Activated naive CD4-positive, alpha-beta T cell treated with anti-CD3 and anti-CD28 coated beads, Interleukin-2, amount 10 ng/mL, durations not matched to agents 7 days and 5 days (primary cell): ENCODE results near the gene PARL.
A peak's percentile ranks its signal among the peaks of the same experiment; 100 is the strongest.

Experiments
- CTCF ChIA-PET: fragments of 350-600 bp; sonication (Branson Sonifier 250); formaldehyde crosslinking; loops from one replicate; lab custom pipeline; 2021; ENCODE audit warnings: antibody characterized with exemption; lab: Charles Lee
- DNase-seq: peaks from one replicate; pipeline ENCODE4 v3.0.0-alpha.2; 2020
- H3K27ac Mint-ChIP-seq: one replicate; pipeline ENCODE4 v1.8.0; 2021; ENCODE audit warnings: mild to moderate bottlenecking, moderate library complexity, mixed read lengths
- H3K27me3 Mint-ChIP-seq: one replicate; pipeline ENCODE4 v1.8.0; 2021; ENCODE audit warnings: mild to moderate bottlenecking, mixed read lengths
- H3K36me3 Mint-ChIP-seq: one replicate; pipeline ENCODE4 v1.8.0; 2021; ENCODE audit warnings: mixed read lengths
- H3K4me1 Mint-ChIP-seq: one replicate; pipeline ENCODE4 v1.8.0; 2021; ENCODE audit warnings: mixed read lengths
- H3K4me3 Mint-ChIP-seq: one replicate; pipeline ENCODE4 v1.8.0; 2021; ENCODE audit warnings: mild to moderate bottlenecking, moderate library complexity, mixed read lengths
- H3K9me3 Mint-ChIP-seq: one replicate; pipeline ENCODE4 v1.8.0; 2021; ENCODE audit warnings: mixed read lengths

Gene PARL, protein sequence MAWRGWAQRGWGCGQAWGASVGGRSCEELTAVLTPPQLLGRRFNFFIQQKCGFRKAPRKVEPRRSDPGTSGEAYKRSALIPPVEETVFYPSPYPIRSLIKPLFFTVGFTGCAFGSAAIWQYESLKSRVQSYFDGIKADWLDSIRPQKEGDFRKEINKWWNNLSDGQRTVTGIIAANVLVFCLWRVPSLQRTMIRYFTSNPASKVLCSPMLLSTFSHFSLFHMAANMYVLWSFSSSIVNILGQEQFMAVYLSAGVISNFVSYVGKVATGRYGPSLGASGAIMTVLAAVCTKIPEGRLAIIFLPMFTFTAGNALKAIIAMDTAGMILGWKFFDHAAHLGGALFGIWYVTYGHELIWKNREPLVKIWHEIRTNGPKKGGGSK

DNA sequence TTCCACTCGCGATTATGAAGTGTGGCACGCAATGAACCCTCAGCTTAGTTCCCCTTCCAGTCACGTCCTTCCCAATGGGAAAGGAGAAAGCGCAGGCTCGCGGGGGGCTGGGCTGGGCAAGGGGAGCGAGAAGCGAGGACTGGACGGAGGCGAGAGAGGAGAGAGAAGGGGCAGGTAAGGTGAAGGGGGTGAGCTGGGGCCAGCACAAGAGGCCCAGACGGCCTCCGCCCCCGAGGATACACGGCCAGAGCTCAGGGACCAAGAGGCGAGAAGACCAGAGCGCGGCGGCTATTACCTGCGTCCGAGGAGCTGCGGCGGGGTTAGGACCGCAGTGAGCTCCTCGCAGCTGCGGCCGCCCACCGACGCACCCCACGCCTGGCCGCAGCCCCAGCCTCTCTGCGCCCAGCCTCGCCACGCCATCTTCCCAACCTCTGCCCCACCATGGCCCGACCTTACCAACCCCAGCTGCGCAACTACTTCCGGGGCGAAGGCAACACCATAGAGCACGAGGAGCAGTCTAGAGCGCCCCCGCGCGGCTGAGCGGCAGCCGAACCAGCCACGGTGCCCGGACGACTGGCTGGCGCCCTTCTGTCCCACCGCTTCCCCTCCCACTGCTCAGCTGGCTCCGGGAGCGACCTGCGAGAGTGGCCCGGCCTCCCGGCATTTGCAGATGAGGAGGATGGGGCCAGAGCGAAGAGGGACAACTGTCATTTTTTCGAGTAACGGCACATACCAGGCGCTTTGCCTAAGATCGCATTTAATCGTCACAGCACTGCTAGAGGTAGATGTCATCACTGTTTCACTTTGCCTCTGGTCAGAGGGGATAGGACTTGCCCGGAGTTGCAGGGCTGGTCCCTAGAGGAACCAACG, at the start of gene PARL:
Gene PARL (minus strand): TSS at position 454 of the 870 bp plus-strand sequence. CDS start 34 bp downstream, at position 420.
- DNase-seq = peak; percentile 98
- CTCF ChIA-PET = interaction anchor here (0.6 to 2.2 kb wide), 16 partner anchors 10 to 416 kb away, joined by 3 to 12 read pairs (median 4); partner anchors contain the start of genes EEF1AKMT4 and MAP6D1
- Mint-ChIP-seq H3K27me3 (peaks cover 14% of the 10 kb centered on the region), H3K9me3 (no peaks in the 10 kb centered on the region), H3K36me3 (no peaks in the 10 kb centered on the region), H3K27ac (peak within 1 kb of the TSS; percentile 87), H3K4me1 (peaks cover 32% of the 10 kb centered on the region), H3K4me3 (peak within 1 kb of the TSS; percentile 86)

DNA sequence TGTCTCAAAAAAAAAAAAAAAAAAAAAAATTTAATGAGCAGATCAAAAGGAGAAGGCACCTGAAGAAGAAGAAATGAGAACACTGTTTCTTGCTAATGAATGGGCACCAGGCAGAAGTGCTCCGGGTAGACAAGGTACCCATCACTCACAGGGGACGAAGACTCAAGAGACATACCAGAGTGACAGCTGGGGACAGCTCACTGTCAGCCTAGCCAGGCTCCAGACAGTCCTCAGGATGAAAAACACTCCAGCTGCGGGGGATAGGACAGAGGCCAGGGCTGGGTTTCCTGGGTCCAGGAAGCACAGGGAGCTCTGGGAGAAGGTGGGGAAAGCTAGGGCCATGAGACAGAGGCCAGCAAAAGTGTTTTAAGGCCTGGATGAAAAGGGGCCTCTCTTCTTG, 48.5 kb upstream of the PARL start:
- Mint-ChIP-seq H3K4me1 (no peaks in the 10 kb centered on the region), H3K36me3 (peaks cover 1% of the 10 kb centered on the region), H3K9me3 (no peaks in the 10 kb centered on the region), H3K27ac (no peak overlapping the region), H3K27me3 (no peaks in the 10 kb centered on the region), H3K4me3 (no peak overlapping the region)
- CTCF ChIA-PET = no interaction called here
- DNase-seq = no peak

DNA sequence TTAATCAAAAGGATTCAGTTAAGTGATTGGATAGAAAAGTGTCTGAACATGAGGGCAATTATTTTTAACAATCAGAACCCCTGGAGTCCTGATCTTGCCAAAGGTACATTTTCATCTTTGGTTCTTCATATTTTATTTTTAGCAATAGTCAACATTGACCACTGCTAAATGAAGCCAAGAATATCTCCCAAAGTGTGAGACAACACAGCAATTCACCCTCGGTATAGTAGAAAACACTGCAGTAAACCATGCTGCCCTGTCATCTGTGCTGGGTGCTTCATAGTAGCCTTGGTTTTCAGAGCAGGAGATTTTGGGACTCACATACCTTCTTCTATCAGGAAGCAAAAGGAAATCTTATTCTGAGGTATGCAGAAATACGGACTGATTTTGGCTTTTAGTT, 47.2 kb upstream of the PARL start:
- no peaks in the 10 kb centered on the region for H3K9me3 Mint-ChIP-seq
- H3K4me1 Mint-ChIP-seq = no peaks in the 10 kb centered on the region
- no peaks in the 10 kb centered on the region for H3K27me3 Mint-ChIP-seq
- peaks cover 1% of the 10 kb centered on the region for H3K36me3 Mint-ChIP-seq
- no peak overlapping the region for H3K27ac Mint-ChIP-seq
- DNase-seq = no peak
- CTCF ChIA-PET = no interaction called here
- H3K4me3 Mint-ChIP-seq = no peak overlapping the region

DNA sequence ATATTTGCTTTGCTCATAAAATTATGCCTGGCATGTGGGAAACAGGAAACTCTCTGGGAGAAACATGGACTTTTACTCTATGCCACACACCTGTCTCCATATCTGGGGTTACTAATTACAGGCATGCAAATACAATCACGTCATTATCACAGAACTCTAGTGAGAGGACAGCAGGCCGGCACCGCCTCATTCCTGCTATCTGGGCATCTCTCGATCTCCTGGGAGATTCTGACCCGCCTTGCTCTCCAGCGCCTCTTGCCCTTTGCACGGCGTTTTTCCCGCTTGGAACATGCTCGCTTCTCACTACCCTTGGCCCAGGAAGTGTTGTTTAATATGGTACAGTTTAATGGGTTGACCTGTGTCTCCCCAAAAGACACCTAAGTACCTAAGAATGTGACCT, 45.4 kb upstream of the PARL start:
- Mint-ChIP-seq H3K9me3 (no peaks in the 10 kb centered on the region), H3K36me3 (peaks cover 1% of the 10 kb centered on the region), H3K4me1 (no peaks in the 10 kb centered on the region), H3K27ac (no peak overlapping the region), H3K4me3 (no peak overlapping the region), H3K27me3 (no peaks in the 10 kb centered on the region)
- CTCF ChIA-PET = no interaction called here
- DNase-seq = no peak

DNA sequence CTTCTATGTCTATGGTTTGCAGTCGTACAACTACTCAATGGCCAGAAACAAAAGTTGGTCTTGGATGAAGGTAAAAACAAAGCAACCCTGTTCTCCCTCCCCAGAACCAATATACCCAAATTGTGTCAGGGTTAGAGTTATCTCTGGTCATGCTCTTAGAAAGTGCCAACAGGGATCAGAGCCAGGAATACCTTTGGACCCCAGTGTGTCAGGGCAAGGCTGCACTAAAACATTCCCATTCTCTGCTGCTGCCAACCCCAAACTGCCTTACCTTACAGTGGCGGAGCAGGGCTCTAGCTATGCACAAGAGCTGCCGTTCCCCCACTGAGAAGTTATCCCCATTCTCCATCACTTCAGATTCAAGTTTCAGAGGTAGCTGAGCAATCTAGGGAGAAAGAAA, 42.4 kb upstream of the PARL start:
- H3K27me3 Mint-ChIP-seq = no peaks in the 10 kb centered on the region
- peaks cover 3% of the 10 kb centered on the region for H3K36me3 Mint-ChIP-seq
- no peaks in the 10 kb centered on the region for H3K9me3 Mint-ChIP-seq
- H3K27ac Mint-ChIP-seq = no peak overlapping the region
- CTCF ChIA-PET = no interaction called here
- H3K4me3 Mint-ChIP-seq = no peak overlapping the region
- H3K4me1 Mint-ChIP-seq = no peaks in the 10 kb centered on the region
- no peak for DNase-seq

DNA sequence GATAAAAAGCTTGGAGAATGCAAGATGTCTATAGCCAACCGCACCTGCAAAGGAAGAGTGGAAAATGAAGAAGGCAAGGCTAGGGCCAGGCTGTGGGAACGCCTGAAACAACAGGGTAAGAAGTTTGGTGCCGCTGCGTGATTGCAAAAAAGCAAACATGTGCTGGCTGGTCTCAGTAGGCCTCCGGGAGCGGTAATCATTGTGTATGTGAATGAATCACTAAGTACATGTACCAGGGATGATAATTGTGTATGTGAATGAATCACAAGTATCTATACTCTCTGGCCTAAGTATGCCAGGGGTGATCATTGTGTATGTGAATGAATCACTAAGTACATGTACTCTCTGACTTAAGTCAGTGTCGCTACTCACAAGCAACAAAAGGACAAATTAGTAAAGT, 40.3 kb upstream of the PARL start:
- H3K4me3 Mint-ChIP-seq = no peak overlapping the region
- no peaks in the 10 kb centered on the region for H3K9me3 Mint-ChIP-seq
- H3K27ac Mint-ChIP-seq = no peak overlapping the region
- peaks cover 2% of the 10 kb centered on the region for H3K36me3 Mint-ChIP-seq
- H3K27me3 Mint-ChIP-seq = no peaks in the 10 kb centered on the region
- DNase-seq = no peak
- CTCF ChIA-PET = no interaction called here
- no peaks in the 10 kb centered on the region for H3K4me1 Mint-ChIP-seq

DNA sequence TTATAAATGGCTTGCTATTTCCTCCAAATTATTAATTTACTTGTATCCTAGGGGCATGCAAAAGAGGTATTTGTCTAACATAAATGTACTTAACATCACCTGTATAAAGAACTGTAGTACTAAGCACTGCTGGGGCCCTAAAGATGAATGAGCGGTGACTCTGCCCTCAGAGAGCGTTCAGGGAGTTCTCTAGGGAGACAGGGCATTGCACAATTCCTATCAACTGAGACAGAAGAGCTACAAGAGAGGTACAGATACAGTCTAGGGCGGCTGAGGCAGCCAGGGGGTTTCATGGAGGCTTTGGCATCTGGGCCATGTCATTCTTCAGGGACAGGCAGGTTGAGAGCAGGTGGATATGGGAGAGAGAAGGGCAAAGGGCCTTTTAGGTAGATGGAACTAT, 39.9 kb upstream of the PARL start:
- Mint-ChIP-seq H3K4me1 (no peaks in the 10 kb centered on the region), H3K27me3 (no peaks in the 10 kb centered on the region), H3K9me3 (no peaks in the 10 kb centered on the region), H3K4me3 (no peak overlapping the region), H3K36me3 (peaks cover 2% of the 10 kb centered on the region), H3K27ac (no peak overlapping the region)
- CTCF ChIA-PET = no interaction called here
- no peak for DNase-seq

DNA sequence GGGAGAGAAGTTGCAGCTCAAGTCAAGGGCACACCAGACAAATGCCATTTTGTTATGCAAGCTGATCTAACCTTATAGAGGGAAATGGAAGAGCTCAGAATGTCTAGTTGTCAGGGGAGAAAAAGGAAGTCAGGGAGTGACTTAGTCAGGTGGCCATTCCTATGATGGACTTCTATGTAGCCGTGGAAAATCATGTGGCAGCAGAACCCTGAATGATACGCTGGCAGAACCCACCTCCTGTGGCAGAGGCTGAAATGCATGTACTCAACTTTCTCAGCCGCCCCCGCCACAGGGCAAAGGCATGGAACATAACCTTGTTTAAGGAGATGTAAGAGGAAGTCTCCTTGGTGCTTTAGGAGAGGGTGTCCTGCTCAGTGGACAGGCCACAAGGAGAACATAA, 37.7 kb upstream of the PARL start:
- no peak overlapping the region for H3K27ac Mint-ChIP-seq
- peaks cover 2% of the 10 kb centered on the region for H3K36me3 Mint-ChIP-seq
- CTCF ChIA-PET = no interaction called here
- no peak overlapping the region for H3K4me3 Mint-ChIP-seq
- H3K9me3 Mint-ChIP-seq = no peaks in the 10 kb centered on the region
- H3K27me3 Mint-ChIP-seq = no peaks in the 10 kb centered on the region
- DNase-seq = no peak
- H3K4me1 Mint-ChIP-seq = no peaks in the 10 kb centered on the region

DNA sequence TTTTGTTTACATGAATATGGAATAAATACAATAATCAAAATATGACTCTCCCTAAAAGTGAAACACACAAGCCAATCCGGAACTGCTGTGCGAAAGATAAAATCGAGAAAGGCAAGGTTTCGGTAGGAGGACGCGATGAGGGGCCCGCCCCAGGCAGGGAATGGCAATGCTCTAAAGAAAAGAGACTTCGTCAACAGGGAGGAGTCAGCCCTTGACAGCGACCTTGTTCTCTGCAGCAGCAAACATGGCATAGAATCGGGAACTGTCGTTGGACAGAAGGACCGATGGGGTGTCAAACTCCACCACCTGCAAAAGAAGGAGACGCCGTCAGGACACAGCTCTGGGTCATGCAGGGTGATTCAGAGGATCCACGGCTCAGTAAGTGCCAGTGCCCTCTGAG, 36.4 kb upstream of the PARL start:
- H3K27me3 Mint-ChIP-seq = no peaks in the 10 kb centered on the region
- CTCF ChIA-PET = no interaction called here
- H3K9me3 Mint-ChIP-seq = no peaks in the 10 kb centered on the region
- H3K36me3 Mint-ChIP-seq = peaks cover 2% of the 10 kb centered on the region
- no peak for DNase-seq
- no peaks in the 10 kb centered on the region for H3K4me1 Mint-ChIP-seq
- H3K27ac Mint-ChIP-seq = no peak overlapping the region
- H3K4me3 Mint-ChIP-seq = no peak overlapping the region

DNA sequence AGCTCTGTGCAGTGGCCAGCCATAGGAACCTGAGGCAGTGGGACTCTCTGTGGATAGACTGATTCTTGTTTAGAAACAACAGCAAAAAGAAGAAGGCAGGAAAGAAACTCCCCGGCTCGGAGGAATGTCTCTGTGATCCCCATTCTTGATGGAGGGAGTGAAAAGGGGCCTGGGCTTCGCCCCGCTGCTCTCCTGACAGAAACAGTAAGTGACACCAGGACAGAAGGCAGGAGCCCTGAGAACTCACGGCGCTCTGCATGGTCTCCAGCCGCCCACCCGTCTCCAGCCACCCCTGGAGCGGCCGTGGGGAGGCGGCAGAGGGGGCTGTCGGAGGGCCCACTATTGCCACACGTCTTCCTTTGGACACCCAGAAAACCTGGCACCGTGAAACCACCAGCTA, 35.7 kb upstream of the PARL start:
- H3K36me3 Mint-ChIP-seq = peaks cover 2% of the 10 kb centered on the region
- H3K4me3 Mint-ChIP-seq = no peak overlapping the region
- CTCF ChIA-PET = no interaction called here
- H3K9me3 Mint-ChIP-seq = no peaks in the 10 kb centered on the region
- H3K27ac Mint-ChIP-seq = no peak overlapping the region
- no peaks in the 10 kb centered on the region for H3K27me3 Mint-ChIP-seq
- no peak for DNase-seq
- H3K4me1 Mint-ChIP-seq = no peaks in the 10 kb centered on the region

DNA sequence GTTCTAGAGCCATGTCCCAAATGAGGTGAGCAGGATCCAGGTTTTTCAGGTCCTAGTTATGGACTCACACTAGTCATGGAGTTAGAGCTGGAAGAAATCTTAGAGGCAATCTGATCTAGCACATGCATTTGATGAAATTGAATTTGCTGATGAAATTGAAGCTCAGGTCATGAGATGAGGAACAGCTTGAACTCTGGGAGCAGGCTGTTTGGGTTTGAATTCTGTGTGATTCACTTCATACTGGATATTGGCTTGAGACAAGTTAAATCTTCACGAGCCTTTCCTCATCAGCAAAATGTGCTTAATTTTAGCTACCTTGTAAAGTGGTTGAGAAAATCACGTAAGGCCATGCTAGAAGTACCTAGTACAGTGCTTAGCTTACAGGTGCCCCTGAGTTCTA, 33.5 kb upstream of the PARL start:
- H3K27me3 Mint-ChIP-seq = no peaks in the 10 kb centered on the region
- CTCF ChIA-PET = interaction anchor here (1.3 to 1.5 kb wide), 2 partner anchors 14 to 310 kb away, joined by 3 to 4 read pairs; no protein-coding TSS in a partner anchor
- H3K4me1 Mint-ChIP-seq = no peaks in the 10 kb centered on the region
- H3K27ac Mint-ChIP-seq = no peak overlapping the region
- H3K4me3 Mint-ChIP-seq = no peak overlapping the region
- H3K36me3 Mint-ChIP-seq = no peaks in the 10 kb centered on the region
- no peak for DNase-seq
- no peaks in the 10 kb centered on the region for H3K9me3 Mint-ChIP-seq

DNA sequence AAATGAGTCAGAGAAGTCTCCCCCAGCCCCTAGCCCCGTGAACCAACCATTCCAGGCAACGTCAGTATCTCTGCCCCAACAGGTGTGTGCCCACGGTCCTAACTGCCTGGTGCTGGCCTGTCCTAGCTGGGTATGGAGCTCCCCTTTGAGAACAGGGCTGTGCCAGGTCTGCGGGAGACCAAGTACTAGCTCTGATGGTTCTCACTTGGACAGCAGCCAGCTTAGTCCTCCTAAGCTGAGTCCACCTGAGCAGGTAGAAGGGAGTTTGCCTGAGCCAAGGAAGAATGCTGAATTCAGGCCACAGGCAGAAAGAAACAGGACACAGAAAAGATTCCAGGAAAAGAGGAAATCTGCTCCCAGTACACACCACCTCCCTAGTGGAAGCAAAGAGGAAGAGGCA, 33.1 kb upstream of the PARL start:
- DNase-seq = no peak
- H3K9me3 Mint-ChIP-seq = no peaks in the 10 kb centered on the region
- no peak overlapping the region for H3K27ac Mint-ChIP-seq
- H3K27me3 Mint-ChIP-seq = no peaks in the 10 kb centered on the region
- H3K4me3 Mint-ChIP-seq = no peak overlapping the region
- no peaks in the 10 kb centered on the region for H3K4me1 Mint-ChIP-seq
- H3K36me3 Mint-ChIP-seq = no peaks in the 10 kb centered on the region
- CTCF ChIA-PET = interaction anchor here (1.3 kb wide), 1 partner anchor 14 kb away, joined by 3 read pairs; no protein-coding TSS in a partner anchor

DNA sequence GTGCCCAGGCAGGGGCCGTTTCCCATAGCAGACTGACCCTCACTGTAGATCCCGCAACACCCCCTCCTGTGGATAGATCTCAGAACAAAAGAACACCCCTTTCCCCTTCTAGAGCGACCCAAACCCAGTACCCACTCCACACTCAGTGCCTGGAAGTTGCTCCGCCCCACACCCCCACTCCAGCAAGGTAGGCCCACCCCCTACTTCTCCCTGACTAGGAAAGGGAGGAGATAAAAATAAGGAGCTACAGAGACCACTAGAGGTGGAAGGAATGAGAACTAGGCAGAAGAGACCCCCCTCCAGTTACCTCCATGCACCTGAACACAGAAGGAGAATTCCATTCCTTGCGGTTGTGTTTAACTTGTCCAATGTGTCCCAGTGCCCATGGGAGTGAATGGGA, 30.2 kb upstream of the PARL start:
- no peak for DNase-seq
- CTCF ChIA-PET = no interaction called here
- H3K4me1 Mint-ChIP-seq = no peaks in the 10 kb centered on the region
- peaks cover 17% of the 10 kb centered on the region for H3K27me3 Mint-ChIP-seq
- H3K36me3 Mint-ChIP-seq = no peaks in the 10 kb centered on the region
- H3K27ac Mint-ChIP-seq = no peak overlapping the region
- H3K9me3 Mint-ChIP-seq = no peaks in the 10 kb centered on the region
- H3K4me3 Mint-ChIP-seq = no peak overlapping the region

DNA sequence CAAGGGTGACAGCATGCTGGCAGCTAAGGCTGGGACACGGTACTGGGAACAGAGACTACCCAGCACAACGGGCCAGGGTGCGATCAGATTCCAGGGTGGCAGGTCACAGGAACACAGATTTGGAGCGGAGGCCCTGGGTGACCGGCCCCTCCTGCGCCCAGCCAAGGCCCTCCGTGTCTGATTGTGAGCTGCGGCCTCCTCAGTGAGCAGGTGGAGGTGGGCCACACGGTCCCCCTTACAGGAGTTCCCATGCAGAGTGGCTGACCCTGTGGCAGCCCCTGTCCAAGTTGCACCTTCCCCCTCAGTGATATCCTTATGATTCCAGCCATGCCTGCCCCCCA, 28.9 kb upstream of the PARL start:
- Mint-ChIP-seq H3K4me3 (no peak overlapping the region), H3K27me3 (peaks cover 17% of the 10 kb centered on the region), H3K9me3 (no peaks in the 10 kb centered on the region), H3K4me1 (no peaks in the 10 kb centered on the region), H3K36me3 (no peaks in the 10 kb centered on the region), H3K27ac (no peak overlapping the region)
- CTCF ChIA-PET = no interaction called here
- no peak for DNase-seq
